ENCODE results near the gene FAM174B.

The FAM174B gene

GRCh38 chr15:92629975-92630626 is 25.5 kb downstream of the FAM174B start:
- H3K4me1 ChIP-seq (ENCODE audit: low read depth, poor library complexity, severe bottlenecking), result no peaks in the 10 kb centered on the region
- H3K4me2 ChIP-seq, result no peak overlapping the region
- no peak overlapping the region for H3K4me3 ChIP-seq (IDR thresholded peaks at IDR 0.05; ENCODE audit: insufficient read depth, low read depth, low read length)
- H3K27ac ChIP-seq, result no peak overlapping the region
- no peak overlapping the region for H3K9ac ChIP-seq
- no peaks in the 10 kb centered on the region for H3K27me3 ChIP-seq (ENCODE audit: insufficient read depth, low read depth)
- H2AFZ ChIP-seq (ENCODE audit: low read depth), result no peak overlapping the region
- no peak for TF ChIP-seq CTCF (conservative IDR thresholded peaks at IDR 0.05; ENCODE audit: low read depth, low read length)
- no peaks in the 10 kb centered on the region for H3K36me3 ChIP-seq (ENCODE audit: insufficient read depth)
- no peaks in the 10 kb centered on the region for H3K79me2 ChIP-seq (ENCODE audit: insufficient read depth, low read depth)
- H4K20me1 ChIP-seq (ENCODE audit: insufficient read depth), result no peaks in the 10 kb centered on the region

GRCh38 chr15:92629276-92629974 is 26.1 kb downstream of the FAM174B start:
- H3K27ac ChIP-seq, result no peak overlapping the region
- H4K20me1 ChIP-seq (ENCODE audit: insufficient read depth), result no peaks in the 10 kb centered on the region
- H3K27me3 ChIP-seq (ENCODE audit: insufficient read depth, low read depth), result no peaks in the 10 kb centered on the region
- no peak for TF ChIP-seq CTCF (conservative IDR thresholded peaks at IDR 0.05; ENCODE audit: low read depth, low read length)
- no peak overlapping the region for H3K4me2 ChIP-seq
- no peaks in the 10 kb centered on the region for H3K79me2 ChIP-seq (ENCODE audit: insufficient read depth, low read depth)
- no peak overlapping the region for H2AFZ ChIP-seq (ENCODE audit: low read depth)
- H3K9ac ChIP-seq, result no peak overlapping the region
- no peak overlapping the region for H3K4me3 ChIP-seq (IDR thresholded peaks at IDR 0.05; ENCODE audit: insufficient read depth, low read depth, low read length)
- H3K4me1 ChIP-seq (ENCODE audit: low read depth, poor library complexity, severe bottlenecking), result no peaks in the 10 kb centered on the region
- no peaks in the 10 kb centered on the region for H3K36me3 ChIP-seq (ENCODE audit: insufficient read depth)

GRCh38 chr15:92627014-92627413 is 28.6 kb downstream of the FAM174B start:
- no peak overlapping the region for H3K4me3 ChIP-seq (IDR thresholded peaks at IDR 0.05; ENCODE audit: insufficient read depth, low read depth, low read length)
- no peak overlapping the region for H3K4me2 ChIP-seq
- H3K27ac ChIP-seq, result no peak overlapping the region
- no peak for TF ChIP-seq CTCF (conservative IDR thresholded peaks at IDR 0.05; ENCODE audit: low read depth, low read length)
- no peaks in the 10 kb centered on the region for H3K27me3 ChIP-seq (ENCODE audit: insufficient read depth, low read depth)
- H3K36me3 ChIP-seq (ENCODE audit: insufficient read depth), result no peaks in the 10 kb centered on the region
- H2AFZ ChIP-seq (ENCODE audit: low read depth), result no peak overlapping the region
- no peaks in the 10 kb centered on the region for H4K20me1 ChIP-seq (ENCODE audit: insufficient read depth)
- no peaks in the 10 kb centered on the region for H3K79me2 ChIP-seq (ENCODE audit: insufficient read depth, low read depth)
- no peak overlapping the region for H3K9ac ChIP-seq
- H3K4me1 ChIP-seq (ENCODE audit: low read depth, poor library complexity, severe bottlenecking), result no peaks in the 10 kb centered on the region

- H3K9ac ChIP-seq, result no peak overlapping the region
- H4K20me1 ChIP-seq (ENCODE audit: insufficient read depth), result no peaks in the 10 kb centered on the region
- H3K36me3 ChIP-seq (ENCODE audit: insufficient read depth), result no peaks in the 10 kb centered on the region
- no peaks in the 10 kb centered on the region for H3K79me2 ChIP-seq (ENCODE audit: insufficient read depth, low read depth)
- TF ChIP-seq CTCF (conservative IDR thresholded peaks at IDR 0.05; ENCODE audit: low read depth, low read length), result no peak
- no peak overlapping the region for H3K27ac ChIP-seq
- H3K4me2 ChIP-seq, result no peak overlapping the region
- no peaks in the 10 kb centered on the region for H3K4me1 ChIP-seq (ENCODE audit: low read depth, poor library complexity, severe bottlenecking)
- no peak overlapping the region for H3K4me3 ChIP-seq (IDR thresholded peaks at IDR 0.05; ENCODE audit: insufficient read depth, low read depth, low read length)
- H2AFZ ChIP-seq (ENCODE audit: low read depth), result no peak overlapping the region
- H3K27me3 ChIP-seq (ENCODE audit: insufficient read depth, low read depth), result no peaks in the 10 kb centered on the region
Measured at GRCh38 chr15:92625251-92625980, 30.2 kb downstream of the FAM174B start.
